MCF 10A (cell line): ENCODE data around the gene OBP2A. TPM values are rescaled to one million over a fixed set of nuclear protein-coding genes. Genes with fewer than 3 reads are reported as not detected.

Experiments
- BruUV-seq: library from RNA; stranded (reverse); fragments of 400-500 nt; replicated peaks from 2 replicates; lab custom pipeline; 2021; lab: Mats Ljungman, UMichigan
- CTCF ChIA-PET: fragments of 300-600 bp; sonication (Branson Sonifier 250); formaldehyde crosslinking; extraction: SDS; loops from one replicate; lab custom pipeline; 2021; ENCODE audit warnings: antibody characterized with exemption, inconsistent platforms; lab: Yijun Ruan, JAX
- POLR2A ChIA-PET: fragments of 300-600, 350-650 bp; sonication (Branson Sonifier 250); formaldehyde crosslinking; extraction: SDS; loops from one replicate; lab custom pipeline; 2020; ENCODE audit warnings: antibody characterized with exemption, inconsistent platforms; lab: Yijun Ruan, JAX
- DNase-seq: peaks from one replicate; pipeline ENCODE4 v3.0.0-alpha.2; 2018; ENCODE audit not compliant: unreplicated experiment
- H3K27ac Mint-ChIP-seq: one replicate; pipeline ENCODE4 v1.8.0; 2022; ENCODE audit warnings: mild to moderate bottlenecking, low read depth, mixed read lengths; ENCODE audit not compliant: unreplicated experiment
- H3K27me3 Mint-ChIP-seq: one replicate; pipeline ENCODE4 v1.8.0; 2022; ENCODE audit warnings: mixed read lengths; ENCODE audit not compliant: insufficient read depth, unreplicated experiment
- H3K36me3 Mint-ChIP-seq: one replicate; pipeline ENCODE4 v1.8.0; 2022; ENCODE audit warnings: mild to moderate bottlenecking, moderate library complexity, mixed read lengths; ENCODE audit not compliant: insufficient read depth, unreplicated experiment
- H3K4me1 Mint-ChIP-seq: one replicate; pipeline ENCODE4 v1.8.0; 2022; ENCODE audit warnings: mixed read lengths; ENCODE audit not compliant: insufficient read depth, unreplicated experiment
- H3K4me3 Mint-ChIP-seq: one replicate; pipeline ENCODE4 v1.8.0; 2022; ENCODE audit warnings: mild to moderate bottlenecking, moderate library complexity, mixed read lengths; ENCODE audit not compliant: unreplicated experiment
- H3K9me3 Mint-ChIP-seq: one replicate; pipeline ENCODE4 v1.8.0; 2022; ENCODE audit warnings: mixed read lengths; ENCODE audit not compliant: unreplicated experiment
- CTCF ChIP-seq: fragments of 200-600 bp; IDR thresholded peaks from one replicate; pipeline ENCODE4 v1.8.0; 2022; ENCODE audit warnings: antibody characterized with exemption, mild to moderate bottlenecking; ENCODE audit not compliant: unreplicated experiment
- intact Hi-C: fragments of 100-400 bp; cut with micrococcal nuclease; formaldehyde crosslinking; loops from 2 replicates; pipeline ENCODE4 v1.14.1; 2022
- total RNA-seq: library from RNA; stranded (reverse); gene quantifications from 2 replicates; pipeline ENCODE4 v1.2.3, GENCODE V29; 2022

The OBP2A gene
- total RNA-seq, 1 experiment from 2014 or later: not detected

GRCh38 chr9:135574943-135575342 lies 29.0 kb downstream of the OBP2A start:
- ChIA-PET CTCF (interaction anchor here (0.6 kb wide), 2 partner anchors 49 to 729 kb away, joined by 3 read pairs; no protein-coding TSS in a partner anchor), POLR2A (no interaction called here)
- Mint-ChIP-seq H3K27ac (no peak overlapping the region), H3K36me3 (no peaks in the 10 kb centered on the region), H3K27me3 (no peaks in the 10 kb centered on the region), H3K4me1 (no peaks in the 10 kb centered on the region), H3K4me3 (no peak overlapping the region), H3K9me3 (no peaks in the 10 kb centered on the region)
- no peak for DNase-seq
- intact Hi-C loops: no loop called here
- no peak for TF ChIP-seq CTCF
- no TSS peak for BruUV-seq

- POLR2A ChIA-PET: no interaction called here
- no peaks in the 10 kb centered on the region for H3K36me3 Mint-ChIP-seq
These were observed 30.2 kb downstream of the OBP2A start for GRCh38 chr9:135575995-135576631.

GRCh38 chr9:135577256-135577655 lies 31.3 kb downstream of the OBP2A start:
- H3K9me3 Mint-ChIP-seq: no peaks in the 10 kb centered on the region
- H3K27me3 Mint-ChIP-seq: no peaks in the 10 kb centered on the region
- DNase-seq: no peak
- POLR2A ChIA-PET: no interaction called here
- H3K27ac Mint-ChIP-seq: no peak overlapping the region
- no peaks in the 10 kb centered on the region for H3K36me3 Mint-ChIP-seq
- BruUV-seq: no TSS peak
- CTCF ChIA-PET: no interaction called here
- H3K4me1 Mint-ChIP-seq: no peaks in the 10 kb centered on the region
- H3K4me3 Mint-ChIP-seq: no peak overlapping the region
- intact Hi-C loops: no loop called here
- TF ChIP-seq CTCF: no peak

More at GRCh38 chr9:135575995-135576631, 30.2 kb downstream of the OBP2A start:
- H3K27ac Mint-ChIP-seq: no peak overlapping the region
- no TSS peak for BruUV-seq
- DNase-seq: no peak
- TF ChIP-seq CTCF: no peak
- CTCF ChIA-PET: interaction anchor here (0.6 kb wide), 1 partner anchor 133 kb away, joined by 3 read pairs; no protein-coding TSS in a partner anchor
- no peaks in the 10 kb centered on the region for H3K9me3 Mint-ChIP-seq
- H3K4me1 Mint-ChIP-seq: no peaks in the 10 kb centered on the region
- intact Hi-C loops: no loop called here
- no peak overlapping the region for H3K4me3 Mint-ChIP-seq
- no peaks in the 10 kb centered on the region for H3K27me3 Mint-ChIP-seq

- ChIA-PET CTCF (no interaction called here), POLR2A (no interaction called here)
- intact Hi-C loops: no loop called here
- H3K4me3 Mint-ChIP-seq: no peak overlapping the region
- BruUV-seq: no TSS peak
- H3K9me3 Mint-ChIP-seq: no peaks in the 10 kb centered on the region
- H3K27me3 Mint-ChIP-seq: no peaks in the 10 kb centered on the region
- H3K4me1 Mint-ChIP-seq: no peaks in the 10 kb centered on the region
- DNase-seq: no peak
- H3K36me3 Mint-ChIP-seq: no peaks in the 10 kb centered on the region
- no peak overlapping the region for H3K27ac Mint-ChIP-seq
- no peak for TF ChIP-seq CTCF
These were observed 33.4 kb downstream of the OBP2A start for GRCh38 chr9:135579356-135579755.
